Adrenal gland (tissue), 12 donors: ENCODE results near the gene OLA1. TPM values are rescaled to one million over a fixed set of nuclear protein-coding genes. Genes with fewer than 3 reads are reported as not detected.

Source experiments
- DNase-seq, 7 donors: peaks; one replicate each; pipeline ENCODE4 v3.0.0-alpha.2; 2019 to 2020
- H3K27ac ChIP-seq, 5 donors: fragments of 200-600 bp; sonication (generic) in 4 of 5; 1 replicate in 3 of 5; 2 replicates in 2 of 5; pipeline versions ENCODE4 v1.5.1 to v1.8.0; 2016 to 2020; ENCODE audit warnings: mild to moderate bottlenecking in 1 of 5
- H3K27me3 ChIP-seq: fragments of 200-600 bp; 2 replicates; pipeline ENCODE4 v1.8.0; 2021
- H3K36me3 ChIP-seq, 2 donors: fragments of 200-600 bp; replicated peaks in 1 of 2; 1 replicate in 1 of 2; 2 replicates in 1 of 2; pipeline versions ENCODE4 v1.5.1 to v1.8.0; 2018 to 2022
- H3K4me1 ChIP-seq, 2 donors: fragments of 200-600 bp; replicated peaks in 1 of 2; 1 replicate in 1 of 2; 2 replicates in 1 of 2; pipeline versions ENCODE4 v1.5.1 to v1.8.0; 2018 to 2021
- H3K4me3 ChIP-seq, 4 donors: fragments of 200-600 bp; sonication (generic) in 3 of 4; one replicate each; pipeline ENCODE4 v1.5.1; 2016 to 2018
- H3K9me3 ChIP-seq, 3 donors: fragments of 200-600 bp; sonication (generic) in 1 of 3; replicated peaks in 1 of 3; 1 replicate in 2 of 3; 2 replicates in 1 of 3; pipeline versions ENCODE4 v1.5.1 to v1.8.0; 2016 to 2021
- POLR2A ChIP-seq, 2 donors: fragments of 450-650 bp; IDR thresholded peaks; one replicate each; pipeline ENCODE4 v1.6.1; 2017; ENCODE audit warnings: antibody characterized with exemption in 2 of 2, mild to moderate bottlenecking in 2 of 2, moderate library complexity in 1 of 2
- WGBS, 4 donors: extraction: QIAGEN DNeasy Blood & Tissue Kit in 2 of 4; methylation state at CpG; one replicate each; pipeline versions ENCODE4 v1.1.5 to v1.1.7; 2013 to 2017; 5-methylcytosine and 5-hydroxymethylcytosine counted together
- intact Hi-C, 2 donors: fragments of 100-400 bp; cut with DNase I; formaldehyde crosslinking; loops; one replicate each; pipeline versions ENCODE4 v1.14.1 to v1.15.0; 2022 to 2023
- polyA plus RNA-seq, 3 donors: library from polyadenylated mRNA; stranded (reverse); fragments of 200-250 nt in 2 of 3; fragments of 350-450 nt in 1 of 3; fragmentation: Illumina TruSeq in 1 of 3; extraction: RNeasy Lipid Tissue Mini Kit (QIAGEN cat#74804) in 1 of 3; gene quantifications; one replicate each; pipeline ENCODE4 v1.2.3, GENCODE V29; 2013 to 2014
- total RNA-seq, 9 donors: library from RNA; depleted of rRNA in 4 of 9; stranded (reverse); fragments of >200 nt in 4 of 9; fragments of 120-200 nt in 1 of 9; fragmentation: NEBNext Ultra II Directional in 1 of 9; extraction: Animal tissue kit (Norgen Biotek cat#: 25700) in 1 of 9; gene quantifications; one replicate each; pipeline versions ENCODE4 v1.1.0 to v1.2.4, GENCODE V29; 2013 to 2023
- TF ChIP-seq, protein P1 (sequence below), 6 experiments: fragments of 450-650 bp in 4 of 6; fragments of 200-600 bp in 2 of 6; sonication (generic) in 1 of 6; IDR thresholded peaks; 1 replicate in 5 of 6; 2 replicates in 1 of 6; pipeline versions ENCODE4 v1.5.1 to v1.8.0; 2016 to 2021; ENCODE audit warnings: antibody characterized with exemption in 6 of 6, mild to moderate bottlenecking in 2 of 6, moderate library complexity in 1 of 6
- donor health status: healthy with polysubstance abuse.
- donor health status: Bipolar disorder and iron deficiency.
- donor health status: DM: yes; HTN: yes; CAD: no.
- donor health status: DM: no; HTN: no; CAD: no.
- donor health status: DM: no; HTN: no; CAD: no.
- donor health status: DM: yes; HTN: yes; CAD: no.

The OLA1 gene
- total and polyA plus RNA-seq, 12 donors: 30.1 to 182 (median 68.9) TPM

DNA sequence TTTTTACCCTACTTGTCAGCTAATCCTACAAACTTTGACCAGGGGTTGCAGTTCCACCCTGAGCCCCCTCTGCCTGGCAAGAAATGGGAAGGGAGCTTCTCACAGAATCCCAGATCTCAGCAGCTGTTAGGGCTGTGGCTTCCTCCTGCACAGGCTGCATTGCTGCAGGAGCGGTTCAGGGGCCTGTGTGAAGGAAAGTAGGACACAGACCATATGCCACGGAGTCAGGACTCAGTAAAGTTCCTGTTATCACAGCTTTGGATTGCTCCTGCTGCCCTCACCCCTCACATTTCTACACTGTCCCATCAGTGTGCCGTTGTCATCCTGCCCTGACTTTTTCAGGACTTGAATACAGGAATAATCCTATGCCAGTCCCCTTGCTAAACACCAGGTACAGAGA, 220.4 kb downstream of the OLA1 start:
- TF ChIP-seq, protein P1, sequence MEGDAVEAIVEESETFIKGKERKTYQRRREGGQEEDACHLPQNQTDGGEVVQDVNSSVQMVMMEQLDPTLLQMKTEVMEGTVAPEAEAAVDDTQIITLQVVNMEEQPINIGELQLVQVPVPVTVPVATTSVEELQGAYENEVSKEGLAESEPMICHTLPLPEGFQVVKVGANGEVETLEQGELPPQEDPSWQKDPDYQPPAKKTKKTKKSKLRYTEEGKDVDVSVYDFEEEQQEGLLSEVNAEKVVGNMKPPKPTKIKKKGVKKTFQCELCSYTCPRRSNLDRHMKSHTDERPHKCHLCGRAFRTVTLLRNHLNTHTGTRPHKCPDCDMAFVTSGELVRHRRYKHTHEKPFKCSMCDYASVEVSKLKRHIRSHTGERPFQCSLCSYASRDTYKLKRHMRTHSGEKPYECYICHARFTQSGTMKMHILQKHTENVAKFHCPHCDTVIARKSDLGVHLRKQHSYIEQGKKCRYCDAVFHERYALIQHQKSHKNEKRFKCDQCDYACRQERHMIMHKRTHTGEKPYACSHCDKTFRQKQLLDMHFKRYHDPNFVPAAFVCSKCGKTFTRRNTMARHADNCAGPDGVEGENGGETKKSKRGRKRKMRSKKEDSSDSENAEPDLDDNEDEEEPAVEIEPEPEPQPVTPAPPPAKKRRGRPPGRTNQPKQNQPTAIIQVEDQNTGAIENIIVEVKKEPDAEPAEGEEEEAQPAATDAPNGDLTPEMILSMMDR (IDR thresholded peaks at IDR 0.05): no peak
- TF ChIP-seq POLR2A (IDR thresholded peaks at IDR 0.05): no peak
- 63 to 80% (median 69%) methylated on average over 3 of the region's 3 CpGs for WGBS, 4 donors
- Histone ChIP-seq H3K4me1 (peaks cover 0 to 20% of the 10 kb centered on the region in 2 donors), H3K4me3 (no peak overlapping the region), H3K9me3 (no peaks in the 10 kb centered on the region), H3K36me3 (no peaks in the 10 kb centered on the region), H3K27me3 (no peaks in the 10 kb centered on the region), H3K27ac (peak overlapping the region in 2 of 5 donors; percentile 3 to 32)
- intact Hi-C loops: no loop called here
- no peak for DNase-seq

DNA sequence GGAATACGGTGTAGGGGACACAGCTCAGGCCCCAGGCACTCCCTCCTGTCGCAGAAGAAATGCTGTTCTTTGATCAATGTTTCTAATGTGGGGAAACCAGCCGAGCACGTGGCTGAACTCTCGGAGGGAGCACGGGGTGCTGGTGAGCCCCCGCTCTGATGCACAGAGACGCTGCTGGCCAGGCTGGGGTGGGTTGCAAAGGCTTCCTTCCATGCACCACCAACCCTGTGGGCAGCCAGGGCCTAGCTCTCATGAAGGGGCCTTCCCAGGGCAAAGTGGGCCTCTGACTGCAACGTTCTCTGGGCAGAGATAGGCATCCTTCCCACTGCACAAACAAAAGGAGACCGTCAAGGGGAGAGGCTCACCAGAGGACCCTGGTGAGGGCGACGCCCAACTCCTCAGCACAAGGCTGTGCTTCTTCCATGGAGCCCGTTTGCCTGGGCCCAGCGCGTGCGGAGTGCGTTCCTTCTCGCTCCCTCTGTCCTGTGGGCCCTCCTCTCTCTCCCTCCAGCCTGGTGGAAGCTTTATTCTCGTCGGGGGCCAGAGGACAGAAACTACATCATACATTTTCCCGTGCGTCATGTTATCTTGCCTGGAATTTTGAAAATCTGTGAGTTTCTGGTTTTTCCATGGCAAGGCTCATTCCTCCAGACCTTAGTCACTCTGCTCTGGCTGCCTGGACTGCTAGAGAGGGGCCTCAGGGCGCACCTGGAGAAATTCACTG, 222.0 kb downstream of the OLA1 start:
- TF ChIP-seq, protein P1 (IDR thresholded peaks at IDR 0.05): no peak
- no peak for TF ChIP-seq POLR2A (IDR thresholded peaks at IDR 0.05)
- intact Hi-C loops: no loop called here
- H3K27ac ChIP-seq: peak overlapping the region in 3 of 5 donors; percentile 39 to 89 (median 80)
- no peaks in the 10 kb centered on the region for H3K36me3 ChIP-seq
- H3K4me1 ChIP-seq: peaks cover 0 to 20% of the 10 kb centered on the region in 2 donors
- no peaks in the 10 kb centered on the region for H3K27me3 ChIP-seq
- WGBS, 4 donors: 81 to 85% (median 83%) methylated on average over 10 to 23 of the region's 23 CpGs
- H3K4me3 ChIP-seq: no peak overlapping the region
- no peaks in the 10 kb centered on the region for H3K9me3 ChIP-seq
- no peak for DNase-seq

DNA sequence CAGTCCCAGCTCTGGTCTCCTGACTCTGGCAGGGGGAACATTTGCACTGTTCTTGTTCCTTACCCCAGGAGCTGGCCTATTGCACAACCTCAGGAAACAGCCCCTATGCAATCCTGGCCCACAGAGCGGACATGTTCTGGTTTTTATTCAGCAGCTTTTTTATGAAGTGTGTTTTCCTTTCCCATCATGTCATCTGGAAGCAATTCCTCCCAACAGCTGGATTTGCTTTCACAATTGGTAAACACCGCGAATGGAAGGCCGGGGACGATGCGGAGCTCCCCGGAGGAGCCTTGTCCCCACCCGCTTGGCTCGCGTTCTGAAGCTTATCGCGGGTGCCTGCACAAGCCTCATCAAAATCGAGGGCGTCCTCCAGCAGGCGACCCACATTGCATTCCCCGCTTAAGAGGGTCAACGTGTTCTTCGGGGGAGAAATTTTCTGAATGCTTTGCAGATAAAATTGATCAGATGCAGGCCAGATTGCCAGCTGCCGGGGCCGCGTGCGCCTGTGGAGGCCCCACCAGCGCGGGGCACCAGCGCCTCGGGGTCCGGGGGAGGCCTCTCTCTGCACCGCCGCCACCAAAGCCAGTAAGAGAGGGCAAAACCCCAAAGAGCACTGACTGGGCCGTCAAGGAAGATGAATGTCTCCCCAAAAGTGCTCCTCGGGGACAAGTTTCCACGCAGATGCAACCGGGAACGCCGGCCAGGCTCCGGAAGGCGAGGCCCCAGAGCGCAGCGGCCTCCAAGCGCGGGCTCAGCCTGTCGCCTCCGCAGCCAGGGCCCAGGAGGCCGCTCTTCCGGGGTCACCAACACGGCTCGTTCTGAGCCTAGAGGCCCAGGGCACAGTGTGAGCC, 222.8 kb downstream of the OLA1 start:
- DNase-seq: peak; percentile 40 to 85 (median 64)
- no peaks in the 10 kb centered on the region for H3K9me3 ChIP-seq
- 73 to 85% (median 79%) methylated on average over 27 to 47 of the region's 47 CpGs for WGBS, 4 donors
- peaks cover 0 to 20% of the 10 kb centered on the region in 2 donors for H3K4me1 ChIP-seq
- peak overlapping the region in 3 of 5 donors; percentile 39 to 89 (median 80) for H3K27ac ChIP-seq
- intact Hi-C loops: no loop called here
- H3K4me3 ChIP-seq: peak overlapping the region in 1 of 4 donors; percentile 15
- TF ChIP-seq, protein P1 (IDR thresholded peaks at IDR 0.05): no peak
- TF ChIP-seq POLR2A (IDR thresholded peaks at IDR 0.05): no peak
- no peaks in the 10 kb centered on the region for H3K27me3 ChIP-seq
- H3K36me3 ChIP-seq: no peaks in the 10 kb centered on the region
